Mesodermal cell (in vitro differentiated cells): Measurements from ENCODE around the gene CHMP6.

ENCODE experiments used
- H3K27ac ChIP-seq: 2 replicates; pipeline ENCODE4 v1.7.0; 2013; ENCODE audit warnings: mild to moderate bottlenecking, low read depth, low read length, moderate library complexity; ENCODE audit not compliant: severe bottlenecking
- H3K36me3 ChIP-seq: 2 replicates; pipeline ENCODE4 v1.7.1; 2013; ENCODE audit warnings: mild to moderate bottlenecking, low read length, moderate library complexity; ENCODE audit not compliant: control insufficient read depth, insufficient read depth
- H3K4me1 ChIP-seq: one replicate; pipeline ENCODE4 v1.7.1; 2013; ENCODE audit warnings: mild to moderate bottlenecking, low read length; ENCODE audit not compliant: insufficient read depth, control insufficient read depth, poor library complexity, severe bottlenecking
- H3K4me3 ChIP-seq: 2 replicates; pipeline ENCODE4 v1.7.0; 2013; ENCODE audit warnings: low read length, control low read depth, mild to moderate bottlenecking; ENCODE audit not compliant: insufficient read depth, poor library complexity, severe bottlenecking; ENCODE audit errors: extremely low read depth
- H3K9me3 ChIP-seq: 2 replicates; pipeline ENCODE4 v1.7.1; 2013; ENCODE audit warnings: mild to moderate bottlenecking, low read length, moderate library complexity; ENCODE audit not compliant: control insufficient read depth
- WGBS, 2 experiments: methylation state at CpG; one replicate each; pipeline ENCODE4 v1.1.5; 2013; ENCODE audit warnings: missing lambda C conversion rate in 2 of 2; ENCODE audit not compliant: insufficient coverage in 2 of 2; 5-methylcytosine and 5-hydroxymethylcytosine counted together

CHMP6 gene

DNA sequence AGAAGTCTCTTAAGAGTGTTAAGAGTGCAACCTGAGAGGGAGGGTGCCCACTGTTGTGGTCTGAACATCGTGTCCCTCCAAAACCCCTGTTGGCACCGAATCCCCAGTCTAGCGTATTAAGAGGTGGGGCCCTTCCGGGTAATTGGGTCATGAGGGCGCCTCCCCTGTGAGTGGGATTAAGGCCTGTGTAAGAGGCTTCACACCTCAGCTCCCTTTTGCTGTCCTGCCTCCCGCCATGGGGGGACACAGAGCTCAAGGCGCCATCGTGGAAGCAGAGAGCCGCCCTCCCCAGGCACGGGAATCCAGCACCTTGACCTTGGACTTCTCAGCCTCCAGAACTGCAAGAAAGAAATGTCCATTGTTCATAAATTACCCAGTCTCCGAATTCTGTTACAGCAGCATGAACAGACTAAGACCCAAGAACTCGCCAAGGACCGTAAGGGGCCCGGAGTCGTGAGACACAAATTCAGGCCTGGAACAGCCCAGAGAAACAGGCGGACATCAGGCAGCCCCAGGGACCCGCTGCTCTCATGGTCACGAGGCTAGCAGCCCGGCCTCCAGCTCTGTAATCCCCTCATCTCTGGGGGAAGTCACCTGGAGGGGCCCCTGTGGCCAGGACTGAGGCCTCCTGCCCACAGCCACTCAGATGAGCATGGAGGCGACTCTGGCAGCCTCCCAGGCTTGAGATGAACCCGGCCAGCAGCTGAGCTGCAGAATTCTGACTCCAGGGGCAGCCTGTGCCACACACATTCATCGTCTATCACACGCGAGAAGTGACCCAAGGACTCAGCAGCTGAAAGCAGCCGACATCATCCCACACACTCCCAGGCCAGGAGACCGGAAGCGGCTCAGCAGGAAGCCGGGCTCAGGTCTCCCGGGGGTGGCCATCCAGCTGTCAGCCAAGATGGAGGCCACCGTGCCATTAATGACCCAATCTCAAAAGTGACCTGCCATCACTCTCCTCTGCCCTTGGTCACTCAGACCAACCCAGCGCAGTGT is 12.8 kb upstream of the CHMP6 start:
- Histone ChIP-seq H3K4me1 (peaks cover 2% of the 10 kb centered on the region), H3K27ac (no peak overlapping the region), H3K4me3 (no peak overlapping the region), H3K36me3 (no peaks in the 10 kb centered on the region), H3K9me3 (no peaks in the 10 kb centered on the region)
- WGBS, 2 experiments: 92 to 93% methylated on average over 26 to 31 of the region's 31 CpGs

DNA sequence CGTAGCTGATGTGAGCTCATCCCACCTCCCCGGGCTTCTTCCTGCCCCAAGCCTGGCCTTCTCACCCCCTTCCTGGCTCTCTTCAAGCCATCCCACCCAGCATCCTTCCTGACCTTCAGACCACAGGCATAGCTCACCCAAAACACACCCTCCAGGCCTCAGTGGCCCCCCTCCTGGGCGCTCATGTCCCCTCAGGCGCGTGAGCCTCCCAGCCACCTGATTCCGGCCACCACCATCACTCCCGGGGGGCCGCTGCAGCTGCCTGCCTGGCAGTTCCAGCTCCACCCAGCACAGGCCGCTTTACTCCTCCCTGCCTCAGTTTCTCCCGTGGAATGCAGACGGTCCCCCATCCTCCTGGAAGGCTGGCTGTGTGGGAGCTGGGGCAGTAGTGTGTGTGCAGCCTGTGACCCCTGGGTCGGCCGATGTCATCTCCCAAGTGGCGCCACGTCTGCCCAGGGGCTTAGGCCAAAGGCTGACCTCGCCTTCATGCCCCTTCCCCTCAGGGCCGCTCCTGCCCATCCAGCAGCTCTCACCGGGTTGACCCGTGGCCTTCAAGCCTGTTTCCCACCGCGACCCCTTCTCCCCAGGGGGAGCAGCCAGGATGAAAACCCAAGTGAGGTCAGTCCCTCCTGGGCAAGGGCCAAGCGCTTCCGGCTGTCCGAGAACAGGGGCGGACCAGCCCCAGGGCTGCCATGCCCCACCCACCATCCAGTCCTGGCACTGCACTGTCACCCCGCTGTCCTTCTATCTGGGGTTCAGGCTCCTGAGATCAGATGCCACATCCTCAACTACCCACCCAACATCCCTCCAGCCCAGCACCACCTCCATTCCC is 11.9 kb upstream of the CHMP6 start:
- Histone ChIP-seq H3K36me3 (no peaks in the 10 kb centered on the region), H3K4me3 (no peak overlapping the region), H3K9me3 (no peaks in the 10 kb centered on the region), H3K27ac (no peak overlapping the region), H3K4me1 (peaks cover 9% of the 10 kb centered on the region)
- 93% methylated on average over 16 to 20 of the region's 26 CpGs for WGBS, 2 experiments

DNA sequence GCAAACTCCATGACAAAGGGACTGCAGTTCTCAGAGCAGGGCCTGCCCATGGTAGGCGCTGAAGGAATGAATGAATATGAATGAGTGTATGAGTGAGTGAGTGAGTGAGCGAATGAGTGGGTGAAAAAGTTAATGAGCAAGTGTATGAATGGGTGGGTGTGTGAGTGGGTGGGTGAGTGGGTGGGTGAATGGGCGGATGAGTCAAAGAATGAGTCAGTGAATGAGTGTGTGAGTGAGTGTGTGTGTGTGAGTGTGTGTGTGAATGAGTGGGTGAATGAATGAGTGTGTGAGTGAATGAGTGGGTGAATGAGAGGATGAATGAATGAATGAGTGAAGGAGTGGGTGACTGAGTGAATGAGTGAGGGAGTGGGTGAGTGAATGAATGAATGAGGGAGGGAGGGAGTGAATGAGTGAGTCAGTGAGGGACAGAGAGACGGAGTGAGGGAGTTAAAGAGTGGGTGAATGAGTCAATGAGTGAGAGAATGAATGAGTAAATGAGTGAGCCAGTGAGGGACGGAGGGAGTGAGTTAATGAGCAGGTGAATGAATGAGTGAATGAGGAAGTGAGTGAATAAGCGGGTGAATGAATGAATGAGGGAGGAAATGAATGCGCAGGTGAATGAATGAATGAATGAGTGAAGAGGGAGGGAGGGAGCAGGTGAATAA is 11.1 kb upstream of the CHMP6 start:
- H3K4me1 ChIP-seq: peaks cover 9% of the 10 kb centered on the region
- H3K36me3 ChIP-seq: no peaks in the 10 kb centered on the region
- H3K4me3 ChIP-seq: peak overlapping the region; percentile 27
- no peaks in the 10 kb centered on the region for H3K9me3 ChIP-seq
- H3K27ac ChIP-seq: no peak overlapping the region
- WGBS, 2 experiments: 73 to 77% methylated on average over 5 to 7 of the region's 7 CpGs

DNA sequence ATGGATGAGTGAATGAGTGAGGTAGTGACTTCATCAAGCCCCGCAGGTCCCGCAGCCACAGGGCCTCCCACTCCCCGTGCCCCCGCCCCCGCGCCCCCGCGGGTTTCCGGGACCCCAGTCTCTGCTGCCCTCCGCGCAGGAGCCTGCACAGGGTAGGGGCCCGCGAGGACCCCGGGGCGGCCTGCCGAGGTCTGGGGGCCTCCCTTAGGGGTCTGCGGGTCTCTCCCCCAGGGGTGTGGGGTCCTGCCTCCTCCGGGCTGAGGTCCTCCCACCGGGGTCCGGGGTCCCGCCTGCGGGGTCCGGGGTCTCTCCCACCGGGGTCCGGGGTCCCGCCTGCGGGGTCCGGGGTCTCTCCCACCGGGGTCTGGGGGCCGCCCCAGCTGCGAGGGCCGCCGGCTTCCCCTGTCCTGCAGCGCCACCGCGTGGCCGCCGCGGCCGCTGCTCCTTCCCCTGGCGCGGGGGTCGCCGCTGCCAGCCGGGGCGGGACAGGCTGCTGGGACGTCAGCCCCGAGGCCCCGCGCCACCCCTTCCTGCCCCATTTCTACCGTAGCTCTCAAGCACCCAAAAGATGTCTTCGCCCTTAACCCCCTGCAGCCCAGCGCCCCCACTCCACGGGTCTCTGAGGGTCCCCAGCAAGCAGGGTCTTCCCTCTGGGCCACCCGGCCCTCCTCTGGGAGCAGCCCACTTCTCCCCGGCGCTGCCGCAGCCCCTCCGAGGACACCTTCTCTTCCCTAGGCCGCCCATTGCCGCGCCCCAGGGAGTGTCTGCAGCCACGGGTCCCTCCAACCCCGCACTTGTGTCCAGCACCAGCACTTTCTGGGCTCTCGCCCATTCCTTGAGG is 10.4 kb upstream of the CHMP6 start:
- Histone ChIP-seq H3K27ac (no peak overlapping the region), H3K4me1 (peaks cover 9% of the 10 kb centered on the region), H3K9me3 (no peaks in the 10 kb centered on the region), H3K36me3 (no peaks in the 10 kb centered on the region), H3K4me3 (peak overlapping the region; percentile 27)
- 10 to 12% methylated on average over 44 to 49 of the region's 65 CpGs for WGBS, 2 experiments

DNA sequence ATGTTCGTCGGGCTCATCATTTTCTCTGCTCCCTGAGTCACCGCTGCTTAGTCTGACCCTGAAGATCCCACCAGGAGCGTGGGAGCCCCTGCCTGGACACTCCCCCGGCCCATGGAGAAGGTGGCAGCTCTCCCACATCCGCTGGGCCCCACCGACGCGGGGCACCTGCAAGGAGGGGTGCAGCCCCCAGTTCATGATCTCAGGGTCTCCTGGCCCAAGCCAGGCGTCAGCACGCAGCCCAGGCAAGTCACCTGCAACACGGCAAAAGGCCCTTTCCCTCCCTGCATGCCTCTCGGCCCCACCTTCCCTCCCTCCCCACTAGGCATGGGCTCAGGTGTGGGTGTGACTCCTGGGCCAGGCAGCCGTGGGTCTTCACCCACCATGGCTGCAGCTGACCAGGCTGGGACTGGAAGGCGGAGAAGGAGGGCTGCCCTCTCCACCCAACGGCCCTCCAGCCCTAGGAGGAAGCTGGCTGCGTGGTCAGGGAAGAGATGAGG is 9.7 kb upstream of the CHMP6 start:
- Histone ChIP-seq H3K4me3 (no peak overlapping the region), H3K27ac (no peak overlapping the region), H3K4me1 (peaks cover 9% of the 10 kb centered on the region), H3K36me3 (no peaks in the 10 kb centered on the region), H3K9me3 (no peaks in the 10 kb centered on the region)
- 92 to 93% methylated on average over 14 to 15 of the region's 17 CpGs for WGBS, 2 experiments

DNA sequence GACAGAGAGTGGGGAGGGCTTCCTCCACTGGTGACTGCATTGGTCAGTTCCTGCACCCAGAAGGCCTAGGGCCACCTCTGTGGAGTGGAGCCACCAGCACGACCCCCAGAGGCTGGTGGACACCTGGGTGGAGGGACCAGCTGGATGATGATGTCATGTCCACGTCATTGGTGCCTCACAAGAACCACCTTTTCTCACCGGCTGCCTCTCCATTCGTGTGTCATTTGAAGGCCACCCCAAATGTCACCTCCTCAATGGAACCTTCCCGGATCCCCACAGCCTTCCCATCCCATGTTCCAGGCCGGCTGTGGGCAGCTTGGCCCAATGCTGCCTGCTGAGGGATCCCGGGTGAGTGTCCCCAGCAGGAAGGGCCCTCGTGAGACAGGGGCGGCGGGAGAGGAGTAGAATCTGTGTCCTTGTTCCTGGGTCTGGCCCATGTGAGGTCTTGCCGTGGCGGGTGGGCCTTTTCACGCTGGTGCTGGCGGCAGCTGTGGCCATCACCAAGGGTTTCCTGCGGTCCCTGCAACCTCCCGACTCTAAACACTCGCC is 9.1 kb upstream of the CHMP6 start:
- Histone ChIP-seq H3K36me3 (no peaks in the 10 kb centered on the region), H3K9me3 (no peaks in the 10 kb centered on the region), H3K4me1 (peaks cover 9% of the 10 kb centered on the region), H3K4me3 (no peak overlapping the region), H3K27ac (no peak overlapping the region)
- 89 to 91% methylated on average over 13 to 17 of the region's 17 CpGs for WGBS, 2 experiments

DNA sequence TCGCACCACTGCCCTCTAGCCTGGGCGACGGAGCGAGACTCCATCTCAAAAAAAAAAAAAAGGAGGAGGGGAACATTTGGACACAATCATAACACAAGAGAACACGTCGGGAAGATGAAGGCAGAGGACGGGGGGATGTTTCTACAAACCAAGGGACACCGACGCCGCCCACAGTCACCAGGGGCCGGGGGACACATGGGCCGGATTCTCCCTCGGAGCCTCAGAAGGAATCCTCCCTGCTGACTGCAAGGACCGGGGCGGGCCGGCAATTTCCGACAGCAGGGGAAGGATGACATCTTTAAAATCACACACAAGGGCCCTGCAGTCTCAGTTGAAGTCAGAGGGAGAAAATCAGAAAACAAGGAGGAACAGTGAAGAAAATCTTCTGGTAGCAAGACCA is 8.1 kb upstream of the CHMP6 start:
- WGBS, 2 experiments: 91 to 95% methylated on average over 10 to 11 of the region's 17 CpGs
- Histone ChIP-seq H3K36me3 (no peaks in the 10 kb centered on the region), H3K9me3 (no peaks in the 10 kb centered on the region), H3K4me3 (no peak overlapping the region), H3K27ac (no peak overlapping the region), H3K4me1 (peaks cover 9% of the 10 kb centered on the region)

DNA sequence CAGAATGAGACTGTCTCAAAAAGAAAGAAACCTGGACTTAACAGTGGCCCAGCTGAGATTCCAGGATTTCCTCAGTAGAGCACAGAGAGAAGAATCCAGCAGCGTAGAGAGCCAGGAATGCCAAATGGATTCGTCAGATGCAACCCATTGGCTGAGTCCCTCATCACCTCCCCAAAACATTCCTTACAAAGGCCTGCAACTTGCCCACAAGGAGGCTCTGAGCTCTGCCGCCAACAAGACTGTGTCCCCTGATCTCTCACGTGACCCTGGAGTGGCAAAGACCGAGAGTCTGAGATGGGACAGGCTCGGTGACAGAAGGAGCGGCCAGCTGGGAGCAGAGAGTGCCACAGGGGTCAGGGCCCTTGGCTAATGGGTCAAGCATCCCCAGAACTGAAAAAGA is 6.9 kb upstream of the CHMP6 start:
- peak overlapping the region; percentile 67 for H3K27ac ChIP-seq
- peaks cover 9% of the 10 kb centered on the region for H3K4me1 ChIP-seq
- H3K36me3 ChIP-seq: no peaks in the 10 kb centered on the region
- WGBS, 2 experiments: 35 to 36% methylated on average over 6 to 7 of the region's 7 CpGs
- H3K9me3 ChIP-seq: no peaks in the 10 kb centered on the region
- no peak overlapping the region for H3K4me3 ChIP-seq

DNA sequence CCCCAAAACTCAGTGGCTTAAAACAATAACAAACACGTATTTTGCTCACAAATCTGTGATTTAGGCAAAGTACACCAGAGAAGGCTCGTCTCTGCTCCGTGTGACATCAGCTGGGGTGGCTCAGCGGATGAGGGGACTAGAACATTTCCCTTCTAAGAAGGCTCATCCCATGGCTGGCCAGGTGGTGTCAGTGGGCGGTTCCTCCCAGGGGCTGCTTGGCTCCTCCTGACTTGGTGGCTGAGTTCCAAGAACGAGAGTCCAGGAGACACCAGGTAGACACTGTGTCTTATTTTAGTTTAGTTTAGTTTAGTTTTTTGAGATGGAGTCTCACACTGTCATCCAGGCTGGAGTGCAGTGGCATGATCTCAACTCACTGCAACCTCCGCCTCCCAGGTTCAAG is 5.6 kb upstream of the CHMP6 start:
- WGBS, 2 experiments: 90 to 100% methylated on average over 6 of the region's 7 CpGs
- H3K27ac ChIP-seq: no peak overlapping the region
- no peaks in the 10 kb centered on the region for H3K36me3 ChIP-seq
- H3K4me1 ChIP-seq: peaks cover 9% of the 10 kb centered on the region
- no peak overlapping the region for H3K4me3 ChIP-seq
- H3K9me3 ChIP-seq: no peaks in the 10 kb centered on the region
